GM18909 (cell line): ENCODE data around the gene PNMA1.
A peak's percentile ranks its signal among the peaks of the same experiment; 100 is the strongest.
"Not testable (repeated sequence)": the region's sequence is repeated elsewhere in the genome, so short reads cannot be mapped to it uniquely, and the experiment has no call there.

ENCODE experiments used
- ATAC-seq: cut with Tn5 transposase; IDR thresholded peaks from one replicate; pipeline ENCODE4 v1.9.1; 2021; ENCODE audit warnings: mild to moderate bottlenecking; ENCODE audit not compliant: unreplicated experiment, poor library complexity

Gene PNMA1

GRCh38 chr14:73718418-73719251, 4.5 kb upstream of the PNMA1 start:
- ATAC-seq: no peak

- no peak for ATAC-seq
These were observed 3.7 kb upstream of the PNMA1 start for GRCh38 chr14:73717711-73718417.

- no peak for ATAC-seq
These were observed 3.1 kb upstream of the PNMA1 start for GRCh38 chr14:73717266-73717665.

- ATAC-seq: no peak
These were observed 1.5 kb upstream of the PNMA1 start for GRCh38 chr14:73715707-73716106.

- no peak for ATAC-seq
These were observed 485 bp upstream of the PNMA1 start for GRCh38 chr14:73714656-73715081.

- ATAC-seq: no peak
These were observed 880 bp downstream of the PNMA1 start for GRCh38 chr14:73713206-73713802.

- ATAC-seq: peak; percentile 30
These were observed 1.5 kb downstream of the PNMA1 start for GRCh38 chr14:73712540-73713180.

- ATAC-seq: no peak
These were observed 2.1 kb downstream of the PNMA1 start for GRCh38 chr14:73712071-73712506.

GRCh38 chr14:73710737-73711136, 3.4 kb downstream of the PNMA1 start:
- no peak for ATAC-seq

GRCh38 chr14:73709904-73710469, 4.2 kb downstream of the PNMA1 start:
- no peak for ATAC-seq

- not testable (repeated sequence) for ATAC-seq
These were observed 6.1 kb downstream of the PNMA1 start for GRCh38 chr14:73708076-73708475.

- ATAC-seq: no peak
These were observed 13.9 kb downstream of the PNMA1 start for GRCh38 chr14:73700325-73700724.

- peak; percentile 81 for ATAC-seq
These were observed 17.5 kb downstream of the PNMA1 start for GRCh38 chr14:73696466-73697400.

- ATAC-seq: peak; percentile 54
These were observed 18.2 kb downstream of the PNMA1 start for GRCh38 chr14:73695997-73696396.

GRCh38 chr14:73695082-73695481, 19.1 kb downstream of the PNMA1 start:
- ATAC-seq: no peak

GRCh38 chr14:73694083-73694482, 20.1 kb downstream of the PNMA1 start:
- ATAC-seq: no peak

- ATAC-seq: no peak
These were observed 27.3 kb downstream of the PNMA1 start for GRCh38 chr14:73686901-73687300.

- ATAC-seq: no peak
These were observed 28.9 kb downstream of the PNMA1 start for GRCh38 chr14:73685328-73685727.

- no peak for ATAC-seq
These were observed 29.6 kb downstream of the PNMA1 start for GRCh38 chr14:73684627-73685026.
